ENCODE measurements around the gene ERBB2. TPM values are rescaled to one million over a fixed set of nuclear protein-coding genes. Genes with fewer than 3 reads are reported as not detected.

The ERBB2 gene
- total RNA-seq, 4 donors from 2014 or later: 104 to 339 (median 247) TPM

DNA sequence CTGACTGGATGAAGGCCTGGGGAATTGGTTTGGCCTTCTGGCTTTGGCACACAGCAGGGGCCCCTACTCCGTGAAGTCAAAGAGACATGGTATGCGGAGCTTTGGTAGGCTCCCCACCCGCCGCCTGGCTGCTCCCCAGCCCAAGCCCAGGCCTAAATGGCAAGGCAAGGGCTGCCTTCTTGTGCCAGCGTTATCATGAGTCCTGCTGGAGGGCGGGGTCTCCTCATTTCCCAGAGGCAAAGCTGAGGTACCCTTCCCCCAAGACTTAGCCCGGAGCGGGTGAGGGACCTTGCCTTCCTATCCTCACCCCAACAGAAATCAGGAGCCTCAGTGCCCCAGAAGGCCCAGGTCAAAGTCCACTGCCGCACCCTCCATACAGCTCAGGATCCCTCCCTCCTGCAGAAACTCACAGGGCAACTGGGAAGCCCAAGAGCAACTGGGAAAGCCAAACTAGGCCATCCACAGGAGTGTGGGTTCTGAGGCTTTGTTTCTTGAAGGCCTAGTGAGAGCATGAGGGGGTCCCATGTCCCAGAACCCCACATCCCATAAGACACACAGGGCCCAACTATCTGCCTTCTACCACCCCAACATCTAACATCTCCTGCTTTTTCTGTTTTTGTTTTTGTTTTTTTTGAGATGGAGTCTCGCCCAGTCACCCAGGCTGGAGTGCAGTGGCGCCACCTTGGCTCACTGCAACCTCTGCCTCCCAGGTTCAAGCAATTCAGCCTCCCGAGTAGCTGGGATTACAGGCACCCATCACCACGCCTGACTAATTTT is 21.3 kb upstream of the ERBB2 start:
- peak in 2 of 3 donors; percentile 91 for DNase-seq
- Histone ChIP-seq H3K4me3 (no peak overlapping the region), H3K36me3 (peaks cover 0 to 3% (median 0%) of the 10 kb centered on the region in 3 donors), H3K4me1 (peaks cover 9 to 48% (median 16%) of the 10 kb centered on the region in 4 donors), H3K27me3 (no peaks in the 10 kb centered on the region), H3K27ac (peak overlapping the region; percentile 68 to 89 (median 71)), H3K9me3 (no peaks in the 10 kb centered on the region)
- TF ChIP-seq POLR2A (IDR thresholded peaks at IDR 0.05): peak in 1 of 2 donors; percentile 49
- TF ChIP-seq, protein P1, sequence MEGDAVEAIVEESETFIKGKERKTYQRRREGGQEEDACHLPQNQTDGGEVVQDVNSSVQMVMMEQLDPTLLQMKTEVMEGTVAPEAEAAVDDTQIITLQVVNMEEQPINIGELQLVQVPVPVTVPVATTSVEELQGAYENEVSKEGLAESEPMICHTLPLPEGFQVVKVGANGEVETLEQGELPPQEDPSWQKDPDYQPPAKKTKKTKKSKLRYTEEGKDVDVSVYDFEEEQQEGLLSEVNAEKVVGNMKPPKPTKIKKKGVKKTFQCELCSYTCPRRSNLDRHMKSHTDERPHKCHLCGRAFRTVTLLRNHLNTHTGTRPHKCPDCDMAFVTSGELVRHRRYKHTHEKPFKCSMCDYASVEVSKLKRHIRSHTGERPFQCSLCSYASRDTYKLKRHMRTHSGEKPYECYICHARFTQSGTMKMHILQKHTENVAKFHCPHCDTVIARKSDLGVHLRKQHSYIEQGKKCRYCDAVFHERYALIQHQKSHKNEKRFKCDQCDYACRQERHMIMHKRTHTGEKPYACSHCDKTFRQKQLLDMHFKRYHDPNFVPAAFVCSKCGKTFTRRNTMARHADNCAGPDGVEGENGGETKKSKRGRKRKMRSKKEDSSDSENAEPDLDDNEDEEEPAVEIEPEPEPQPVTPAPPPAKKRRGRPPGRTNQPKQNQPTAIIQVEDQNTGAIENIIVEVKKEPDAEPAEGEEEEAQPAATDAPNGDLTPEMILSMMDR (IDR thresholded peaks at IDR 0.05): no peak

DNA sequence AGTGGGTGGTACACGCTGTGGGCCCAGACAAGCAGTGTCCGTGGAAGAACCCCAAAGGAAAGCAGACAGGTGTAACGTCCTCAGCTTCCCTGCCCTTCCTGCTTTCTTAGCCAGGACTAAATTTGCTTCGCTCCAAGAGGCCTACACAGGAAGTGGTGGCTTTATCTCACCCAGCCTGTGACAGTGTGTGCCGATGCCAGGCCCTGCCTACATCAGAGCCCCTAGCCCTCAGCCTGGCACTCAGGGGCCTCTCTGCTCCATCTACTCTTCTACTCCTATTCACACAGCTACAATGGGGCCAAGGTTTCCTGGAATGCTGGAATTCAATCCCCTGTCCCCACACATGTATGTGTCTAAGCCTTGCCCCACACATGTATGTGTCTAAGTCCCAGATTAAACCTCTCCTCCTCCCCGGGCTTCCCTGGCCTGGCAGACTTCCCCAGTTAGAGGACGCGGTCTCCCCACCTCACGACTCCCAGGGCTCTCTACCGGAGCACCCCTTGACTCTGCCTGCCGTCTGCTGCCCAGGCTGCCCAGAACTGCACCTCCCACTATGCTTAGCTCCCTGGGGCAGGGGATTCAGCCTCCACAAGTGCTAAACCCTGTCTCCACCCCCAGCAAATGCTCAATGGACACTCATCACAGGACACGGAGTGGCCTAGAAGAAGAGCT is 20.2 kb upstream of the ERBB2 start:
- Histone ChIP-seq H3K9me3 (no peaks in the 10 kb centered on the region), H3K4me1 (peaks cover 9 to 44% (median 16%) of the 10 kb centered on the region in 4 donors), H3K36me3 (peaks cover 0 to 10% (median 0%) of the 10 kb centered on the region in 3 donors), H3K27me3 (no peaks in the 10 kb centered on the region), H3K4me3 (no peak overlapping the region), H3K27ac (peak overlapping the region; percentile 68 to 89 (median 71))
- TF ChIP-seq, protein P1 (IDR thresholded peaks at IDR 0.05): no peak
- TF ChIP-seq POLR2A (IDR thresholded peaks at IDR 0.05): peak in 1 of 2 donors; percentile 16
- DNase-seq: peak; percentile 55 to 79 (median 64)

DNA sequence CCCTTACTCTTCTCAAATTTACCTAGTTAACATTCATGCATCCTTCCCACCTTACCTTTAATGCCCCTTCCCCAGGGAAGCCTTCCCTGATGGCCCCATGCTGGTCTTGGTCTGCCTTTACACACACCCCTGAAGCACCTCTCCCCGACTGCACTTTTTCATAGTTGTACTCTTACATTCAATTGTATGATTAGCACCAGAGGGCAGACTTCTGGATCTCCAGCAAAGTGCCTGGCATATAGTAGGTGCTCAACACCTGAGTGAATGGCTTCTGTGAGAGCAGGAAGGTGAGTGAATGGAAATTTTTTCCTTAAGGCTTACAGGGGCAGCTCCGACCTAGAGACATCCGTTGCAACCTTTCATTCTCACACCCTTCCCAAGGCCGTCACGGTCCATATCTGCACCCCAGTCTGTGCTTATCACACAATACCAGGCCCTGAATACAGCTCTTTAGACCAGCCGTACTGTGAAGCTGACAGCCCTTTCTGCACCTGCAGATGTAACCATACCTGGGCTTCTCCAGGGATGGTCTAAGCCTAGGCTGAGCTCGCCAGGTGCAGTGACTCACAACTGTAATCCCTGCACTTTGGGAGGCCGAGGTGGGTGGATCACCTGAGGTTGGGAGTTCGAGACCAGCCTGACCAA is 16.4 kb upstream of the ERBB2 start:
- no peak overlapping the region for H3K27ac ChIP-seq
- no peaks in the 10 kb centered on the region for H3K9me3 ChIP-seq
- no peak for DNase-seq
- peaks cover 6 to 24% (median 17%) of the 10 kb centered on the region in 4 donors for H3K4me1 ChIP-seq
- TF ChIP-seq POLR2A (IDR thresholded peaks at IDR 0.05): no peak
- TF ChIP-seq, protein P1 (IDR thresholded peaks at IDR 0.05): no peak
- H3K36me3 ChIP-seq: peaks cover 0 to 13% (median 0%) of the 10 kb centered on the region in 3 donors
- H3K27me3 ChIP-seq: no peaks in the 10 kb centered on the region
- no peak overlapping the region for H3K4me3 ChIP-seq

DNA sequence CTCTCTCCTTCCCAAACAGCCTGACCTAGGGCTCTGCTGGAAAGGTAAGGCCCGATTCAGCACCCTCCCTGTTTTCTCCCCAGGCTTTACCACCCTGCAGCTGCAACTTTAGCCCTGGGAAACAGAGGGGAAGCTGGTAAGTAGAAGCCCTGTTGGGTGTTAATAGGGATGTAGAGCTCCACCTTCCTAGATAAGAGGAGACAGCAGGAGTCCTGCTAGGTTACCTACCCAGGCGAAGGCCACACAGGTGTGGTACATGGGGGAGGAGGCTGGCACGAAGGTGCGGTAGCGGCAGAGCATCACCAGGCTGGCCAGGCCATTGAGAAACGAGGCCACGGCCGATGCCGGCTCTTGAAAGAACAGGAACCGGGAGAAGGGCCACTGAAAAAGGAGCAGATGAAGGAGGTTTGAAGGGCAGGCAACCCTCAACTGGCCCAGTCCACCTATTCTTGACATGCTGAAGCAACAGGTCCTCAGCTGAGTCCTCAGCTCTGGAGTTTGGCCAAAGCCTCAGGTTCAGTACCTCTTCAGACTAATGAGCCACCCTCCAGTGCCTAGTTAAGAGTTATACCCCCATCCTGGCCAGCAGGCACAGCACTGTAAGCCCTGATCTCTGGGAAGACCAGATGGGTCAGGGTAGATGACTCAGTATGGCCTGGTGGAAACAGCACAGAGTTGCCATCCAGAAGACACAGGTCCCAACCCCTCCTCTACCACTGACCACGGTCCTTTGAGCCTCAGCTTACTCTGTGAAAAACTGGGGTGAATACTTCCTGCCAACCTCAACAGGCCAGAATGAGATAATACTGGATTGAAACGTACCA is 15.3 kb upstream of the ERBB2 start:
- no peaks in the 10 kb centered on the region for H3K27me3 ChIP-seq
- peaks cover 0 to 13% (median 0%) of the 10 kb centered on the region in 3 donors for H3K36me3 ChIP-seq
- peaks cover 3 to 20% (median 10%) of the 10 kb centered on the region in 4 donors for H3K4me1 ChIP-seq
- TF ChIP-seq POLR2A (IDR thresholded peaks at IDR 0.05): no peak
- TF ChIP-seq, protein P1 (IDR thresholded peaks at IDR 0.05): no peak
- no peak overlapping the region for H3K4me3 ChIP-seq
- H3K27ac ChIP-seq: no peak overlapping the region
- DNase-seq: no peak
- H3K9me3 ChIP-seq: no peaks in the 10 kb centered on the region

DNA sequence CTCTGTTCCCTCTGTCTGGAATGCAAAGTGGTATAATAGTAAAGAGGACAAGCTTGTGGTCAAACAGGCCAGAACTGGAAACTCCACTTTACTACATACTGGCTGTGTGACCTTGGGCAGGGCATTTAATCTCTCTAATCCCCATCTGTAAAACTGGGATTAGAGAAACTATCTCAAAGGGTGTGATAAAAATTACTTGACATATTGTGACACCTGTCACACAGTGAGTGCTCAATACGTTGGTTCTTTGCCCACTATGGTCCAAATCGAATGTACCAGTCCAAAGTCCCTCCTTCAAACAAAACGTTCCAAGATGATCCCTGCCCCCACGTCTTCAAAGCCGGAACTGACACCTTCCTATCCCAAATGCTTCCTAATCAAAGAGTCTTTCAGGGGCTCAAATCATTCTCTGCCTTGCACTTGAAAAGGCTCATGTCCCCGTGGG is 12.7 kb upstream of the ERBB2 start:
- no peak for DNase-seq
- Histone ChIP-seq H3K27ac (peak overlapping the region; percentile 80 to 97 (median 90)), H3K36me3 (peaks cover 0 to 10% (median 0%) of the 10 kb centered on the region in 3 donors), H3K4me1 (peaks cover 0 to 15% (median 3%) of the 10 kb centered on the region in 4 donors), H3K27me3 (no peaks in the 10 kb centered on the region), H3K9me3 (no peaks in the 10 kb centered on the region), H3K4me3 (peak overlapping the region in 3 of 4 donors; percentile 68 to 80 (median 68))
- TF ChIP-seq POLR2A (IDR thresholded peaks at IDR 0.05): no peak
- TF ChIP-seq, protein P1 (IDR thresholded peaks at IDR 0.05): no peak

All from Peyer's patch (tissue), 4 donors.